Measurements from ENCODE around the gene MUC4. TPM values are rescaled to one million over a fixed set of nuclear protein-coding genes. Genes with fewer than 3 reads are reported as not detected.

The MUC4 gene
- total and polyA plus RNA-seq, 9 of the 15 experiments (the other 6 are each of a cell fraction or from before 2014, with no cell fraction given): under 0.01 to 0.21 (median 0.10) TPM; not detected in 4

DNA sequence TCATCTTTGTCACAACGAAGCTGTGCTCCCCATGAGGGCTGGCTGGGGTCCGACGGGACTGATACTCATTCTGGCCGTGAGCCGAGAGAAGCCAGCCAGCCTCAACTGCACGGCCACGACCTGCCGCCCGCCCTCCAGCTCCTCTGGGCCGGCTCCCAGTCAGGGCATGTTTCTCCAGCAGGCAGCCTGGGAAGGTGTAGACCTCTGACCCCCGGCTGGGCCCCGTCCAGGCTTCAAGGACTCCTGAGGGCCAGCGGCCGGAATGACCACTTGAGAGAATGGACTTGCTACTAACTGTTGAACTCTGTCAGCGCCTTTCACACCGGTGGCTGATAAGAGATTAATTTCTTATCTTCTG is 18.1 kb upstream of the MUC4 start:
- intact Hi-C loops (cut with micrococcal nuclease): no loop called here
- Histone ChIP-seq H3K79me2 (ENCODE audit: control insufficient read depth, insufficient read depth, low read length) (no peaks in the 10 kb centered on the region), H3K4me3 (no peak overlapping the region), H3K4me2 (ENCODE audit: insufficient read depth, low read length) (no peak overlapping the region), H3K36me3 (ENCODE audit: control insufficient read depth, insufficient read depth, low read length) (no peaks in the 10 kb centered on the region), H3K27me3 (ENCODE audit: control insufficient read depth in 2 of 2, insufficient read depth in 2 of 2, low read length in 2 of 2) (peaks cover 3 to 22% of the 10 kb centered on the region in 2 experiments; a peak in 4 of 5 replicates), H2AFZ (ENCODE audit: low read depth, low read length) (no peak overlapping the region), H3K27ac (ENCODE audit: extremely low read depth, low read depth, low read length) (no peak overlapping the region), H3K9me3 (replicated peaks; ENCODE audit: control insufficient read depth, insufficient read depth, low read depth, low read length) (no peaks in the 10 kb centered on the region), H3K9me1 (ENCODE audit: control insufficient read depth, insufficient read depth, low read length) (no peaks in the 10 kb centered on the region), H3K4me1 (replicated peaks in 1 of 2; ENCODE audit: control insufficient read depth in 2 of 2, insufficient read depth in 2 of 2, low read length in 2 of 2) (peaks cover 0 to 23% of the 10 kb centered on the region in 2 experiments; a peak in 2 of 5 replicates), H4K20me1 (replicated peaks; ENCODE audit: control insufficient read depth, insufficient read depth, low read length) (no peaks in the 10 kb centered on the region), H3K9ac (ENCODE audit: insufficient read depth in 1 of 2, low read depth in 2 of 2, low read length in 2 of 2) (0 out of 4 replicates have a peak overlapping the region, but pooled peaks of 1 of the 2 experiments have one; percentile 17)
- FAIRE-seq (no peak), ATAC-seq (no peak), DNase-seq (ENCODE audit: extremely low read depth in 1 of 4, low spot score in 3 of 4) (no peak)
- ChIA-PET POLR2A (interaction anchor here (1.6 kb wide), 1 partner anchor 15 kb away, joined by 4 read pairs; no protein-coding TSS in a partner anchor), CTCF (ENCODE audit: low intra/inter-chr PET ratio) (no interaction called here)
- 37% methylated on average over 16 of the region's 16 CpGs for whole genome bisulfite sequencing (ENCODE audit: insufficient coverage, low coverage, missing lambda C conversion rate)
- BruUV-seq (replicated peaks): no TSS peak
- in situ Hi-C loops (cut with MboI): no loop called here
- TF ChIP-seq RBM17 (IDR thresholded peaks at IDR 0.05; ENCODE audit: borderline replicate concordance, low read depth, low read length) (no peak), IRF9 (tag; IDR thresholded peaks at IDR 0.05) (no peak), HOMEZ (CRISPR knock-in tag; IDR thresholded peaks at IDR 0.05) (no peak), ETS2 (tag; IDR thresholded peaks at IDR 0.05; ENCODE audit: borderline replicate concordance, poor library complexity, severe bottlenecking) (no peak), ZKSCAN8 (CRISPR knock-in tag; IDR thresholded peaks at IDR 0.05) (no peak), SAP30 (IDR thresholded peaks at IDR 0.05; ENCODE audit: borderline replicate concordance, insufficient read depth, low read depth, low read length, poor library complexity, severe bottlenecking) (no peak)
- TF ChIP-seq, protein P1, sequence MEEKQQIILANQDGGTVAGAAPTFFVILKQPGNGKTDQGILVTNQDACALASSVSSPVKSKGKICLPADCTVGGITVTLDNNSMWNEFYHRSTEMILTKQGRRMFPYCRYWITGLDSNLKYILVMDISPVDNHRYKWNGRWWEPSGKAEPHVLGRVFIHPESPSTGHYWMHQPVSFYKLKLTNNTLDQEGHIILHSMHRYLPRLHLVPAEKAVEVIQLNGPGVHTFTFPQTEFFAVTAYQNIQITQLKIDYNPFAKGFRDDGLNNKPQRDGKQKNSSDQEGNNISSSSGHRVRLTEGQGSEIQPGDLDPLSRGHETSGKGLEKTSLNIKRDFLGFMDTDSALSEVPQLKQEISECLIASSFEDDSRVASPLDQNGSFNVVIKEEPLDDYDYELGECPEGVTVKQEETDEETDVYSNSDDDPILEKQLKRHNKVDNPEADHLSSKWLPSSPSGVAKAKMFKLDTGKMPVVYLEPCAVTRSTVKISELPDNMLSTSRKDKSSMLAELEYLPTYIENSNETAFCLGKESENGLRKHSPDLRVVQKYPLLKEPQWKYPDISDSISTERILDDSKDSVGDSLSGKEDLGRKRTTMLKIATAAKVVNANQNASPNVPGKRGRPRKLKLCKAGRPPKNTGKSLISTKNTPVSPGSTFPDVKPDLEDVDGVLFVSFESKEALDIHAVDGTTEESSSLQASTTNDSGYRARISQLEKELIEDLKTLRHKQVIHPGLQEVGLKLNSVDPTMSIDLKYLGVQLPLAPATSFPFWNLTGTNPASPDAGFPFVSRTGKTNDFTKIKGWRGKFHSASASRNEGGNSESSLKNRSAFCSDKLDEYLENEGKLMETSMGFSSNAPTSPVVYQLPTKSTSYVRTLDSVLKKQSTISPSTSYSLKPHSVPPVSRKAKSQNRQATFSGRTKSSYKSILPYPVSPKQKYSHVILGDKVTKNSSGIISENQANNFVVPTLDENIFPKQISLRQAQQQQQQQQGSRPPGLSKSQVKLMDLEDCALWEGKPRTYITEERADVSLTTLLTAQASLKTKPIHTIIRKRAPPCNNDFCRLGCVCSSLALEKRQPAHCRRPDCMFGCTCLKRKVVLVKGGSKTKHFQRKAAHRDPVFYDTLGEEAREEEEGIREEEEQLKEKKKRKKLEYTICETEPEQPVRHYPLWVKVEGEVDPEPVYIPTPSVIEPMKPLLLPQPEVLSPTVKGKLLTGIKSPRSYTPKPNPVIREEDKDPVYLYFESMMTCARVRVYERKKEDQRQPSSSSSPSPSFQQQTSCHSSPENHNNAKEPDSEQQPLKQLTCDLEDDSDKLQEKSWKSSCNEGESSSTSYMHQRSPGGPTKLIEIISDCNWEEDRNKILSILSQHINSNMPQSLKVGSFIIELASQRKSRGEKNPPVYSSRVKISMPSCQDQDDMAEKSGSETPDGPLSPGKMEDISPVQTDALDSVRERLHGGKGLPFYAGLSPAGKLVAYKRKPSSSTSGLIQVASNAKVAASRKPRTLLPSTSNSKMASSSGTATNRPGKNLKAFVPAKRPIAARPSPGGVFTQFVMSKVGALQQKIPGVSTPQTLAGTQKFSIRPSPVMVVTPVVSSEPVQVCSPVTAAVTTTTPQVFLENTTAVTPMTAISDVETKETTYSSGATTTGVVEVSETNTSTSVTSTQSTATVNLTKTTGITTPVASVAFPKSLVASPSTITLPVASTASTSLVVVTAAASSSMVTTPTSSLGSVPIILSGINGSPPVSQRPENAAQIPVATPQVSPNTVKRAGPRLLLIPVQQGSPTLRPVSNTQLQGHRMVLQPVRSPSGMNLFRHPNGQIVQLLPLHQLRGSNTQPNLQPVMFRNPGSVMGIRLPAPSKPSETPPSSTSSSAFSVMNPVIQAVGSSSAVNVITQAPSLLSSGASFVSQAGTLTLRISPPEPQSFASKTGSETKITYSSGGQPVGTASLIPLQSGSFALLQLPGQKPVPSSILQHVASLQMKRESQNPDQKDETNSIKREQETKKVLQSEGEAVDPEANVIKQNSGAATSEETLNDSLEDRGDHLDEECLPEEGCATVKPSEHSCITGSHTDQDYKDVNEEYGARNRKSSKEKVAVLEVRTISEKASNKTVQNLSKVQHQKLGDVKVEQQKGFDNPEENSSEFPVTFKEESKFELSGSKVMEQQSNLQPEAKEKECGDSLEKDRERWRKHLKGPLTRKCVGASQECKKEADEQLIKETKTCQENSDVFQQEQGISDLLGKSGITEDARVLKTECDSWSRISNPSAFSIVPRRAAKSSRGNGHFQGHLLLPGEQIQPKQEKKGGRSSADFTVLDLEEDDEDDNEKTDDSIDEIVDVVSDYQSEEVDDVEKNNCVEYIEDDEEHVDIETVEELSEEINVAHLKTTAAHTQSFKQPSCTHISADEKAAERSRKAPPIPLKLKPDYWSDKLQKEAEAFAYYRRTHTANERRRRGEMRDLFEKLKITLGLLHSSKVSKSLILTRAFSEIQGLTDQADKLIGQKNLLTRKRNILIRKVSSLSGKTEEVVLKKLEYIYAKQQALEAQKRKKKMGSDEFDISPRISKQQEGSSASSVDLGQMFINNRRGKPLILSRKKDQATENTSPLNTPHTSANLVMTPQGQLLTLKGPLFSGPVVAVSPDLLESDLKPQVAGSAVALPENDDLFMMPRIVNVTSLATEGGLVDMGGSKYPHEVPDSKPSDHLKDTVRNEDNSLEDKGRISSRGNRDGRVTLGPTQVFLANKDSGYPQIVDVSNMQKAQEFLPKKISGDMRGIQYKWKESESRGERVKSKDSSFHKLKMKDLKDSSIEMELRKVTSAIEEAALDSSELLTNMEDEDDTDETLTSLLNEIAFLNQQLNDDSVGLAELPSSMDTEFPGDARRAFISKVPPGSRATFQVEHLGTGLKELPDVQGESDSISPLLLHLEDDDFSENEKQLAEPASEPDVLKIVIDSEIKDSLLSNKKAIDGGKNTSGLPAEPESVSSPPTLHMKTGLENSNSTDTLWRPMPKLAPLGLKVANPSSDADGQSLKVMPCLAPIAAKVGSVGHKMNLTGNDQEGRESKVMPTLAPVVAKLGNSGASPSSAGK (IDR thresholded peaks at IDR 0.05): no peak

Measured in K562 (cell line).